Mucosa of stomach (tissue), 1 donor: Measurements from ENCODE around the gene HOXA5.

Source experiments
- H3K27me3 ChIP-seq: one replicate; pipeline ENCODE4 v1.7.0; 2013; ENCODE audit warnings: mild to moderate bottlenecking, low read length; ENCODE audit not compliant: control insufficient read depth, insufficient read depth
- H3K36me3 ChIP-seq: one replicate; pipeline ENCODE4 v1.7.0; 2013; ENCODE audit warnings: low read length; ENCODE audit not compliant: control insufficient read depth, insufficient read depth
- H3K4me1 ChIP-seq: one replicate; pipeline ENCODE4 v1.7.0; 2013; ENCODE audit warnings: mild to moderate bottlenecking, low read length; ENCODE audit not compliant: control insufficient read depth, insufficient read depth
- H3K4me3 ChIP-seq: one replicate; pipeline ENCODE4 v1.7.0; 2013; ENCODE audit warnings: low read length
- H3K9ac ChIP-seq: one replicate; pipeline ENCODE4 v1.7.0; 2013; ENCODE audit warnings: mild to moderate bottlenecking, low read length, moderate library complexity
- H3K9me3 ChIP-seq: one replicate; pipeline ENCODE4 v1.7.0; 2013; ENCODE audit warnings: mild to moderate bottlenecking, low read length, moderate library complexity; ENCODE audit not compliant: control insufficient read depth
- donor health status: Pancreatic carcinoma.

HOXA5 gene

DNA sequence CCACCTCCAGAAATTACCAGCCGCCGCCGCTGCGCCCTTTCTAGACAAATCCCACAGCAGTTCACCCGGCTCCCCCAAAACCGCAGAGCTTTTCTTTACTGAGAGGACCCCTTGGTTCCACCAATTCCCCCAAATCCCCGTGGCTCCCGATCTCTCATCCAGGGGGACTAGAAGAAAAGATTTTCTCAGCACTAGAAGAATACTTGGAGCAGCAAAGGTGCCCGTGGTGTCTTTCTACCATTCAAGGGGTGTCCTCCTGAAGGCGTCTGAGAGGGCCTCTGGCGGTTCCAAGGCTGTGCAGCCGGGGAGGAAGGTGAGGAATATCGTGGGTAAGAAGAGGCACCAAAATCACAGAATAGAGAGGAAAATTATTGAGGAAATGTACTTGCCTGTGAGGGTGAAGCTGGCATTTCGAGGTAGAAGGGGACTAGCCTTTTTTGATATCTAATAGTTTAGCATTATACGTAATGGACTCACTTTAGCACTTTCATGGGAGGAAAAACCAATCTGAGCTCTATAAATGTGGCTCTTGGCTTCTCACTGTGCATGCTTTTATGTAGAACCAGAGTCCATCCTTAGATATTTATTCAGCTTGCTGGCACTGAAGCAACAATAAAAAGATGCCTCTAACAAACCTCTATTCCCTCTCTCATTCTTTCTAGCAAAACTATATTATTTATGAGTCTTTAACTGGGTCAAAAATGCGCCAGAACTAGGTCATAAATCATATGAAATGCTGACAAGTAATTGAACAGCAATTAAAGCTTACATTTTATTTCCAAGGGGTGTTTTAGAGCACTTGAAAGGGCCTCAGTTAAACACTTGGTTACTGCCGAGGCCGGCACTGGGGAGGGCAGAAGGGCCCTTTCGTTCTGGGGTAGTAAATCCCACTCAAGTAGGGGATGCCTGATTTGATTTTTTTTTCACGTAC lies 27.2 kb downstream of the HOXA5 start:
- H3K27me3 ChIP-seq, result no peaks in the 10 kb centered on the region
- H3K9me3 ChIP-seq, result no peaks in the 10 kb centered on the region
- peak overlapping the region; percentile 95 for H3K9ac ChIP-seq
- H3K36me3 ChIP-seq, result no peaks in the 10 kb centered on the region
- H3K4me1 ChIP-seq, result peaks cover 50% of the 10 kb centered on the region
- peak overlapping the region; percentile 57 for H3K4me3 ChIP-seq

DNA sequence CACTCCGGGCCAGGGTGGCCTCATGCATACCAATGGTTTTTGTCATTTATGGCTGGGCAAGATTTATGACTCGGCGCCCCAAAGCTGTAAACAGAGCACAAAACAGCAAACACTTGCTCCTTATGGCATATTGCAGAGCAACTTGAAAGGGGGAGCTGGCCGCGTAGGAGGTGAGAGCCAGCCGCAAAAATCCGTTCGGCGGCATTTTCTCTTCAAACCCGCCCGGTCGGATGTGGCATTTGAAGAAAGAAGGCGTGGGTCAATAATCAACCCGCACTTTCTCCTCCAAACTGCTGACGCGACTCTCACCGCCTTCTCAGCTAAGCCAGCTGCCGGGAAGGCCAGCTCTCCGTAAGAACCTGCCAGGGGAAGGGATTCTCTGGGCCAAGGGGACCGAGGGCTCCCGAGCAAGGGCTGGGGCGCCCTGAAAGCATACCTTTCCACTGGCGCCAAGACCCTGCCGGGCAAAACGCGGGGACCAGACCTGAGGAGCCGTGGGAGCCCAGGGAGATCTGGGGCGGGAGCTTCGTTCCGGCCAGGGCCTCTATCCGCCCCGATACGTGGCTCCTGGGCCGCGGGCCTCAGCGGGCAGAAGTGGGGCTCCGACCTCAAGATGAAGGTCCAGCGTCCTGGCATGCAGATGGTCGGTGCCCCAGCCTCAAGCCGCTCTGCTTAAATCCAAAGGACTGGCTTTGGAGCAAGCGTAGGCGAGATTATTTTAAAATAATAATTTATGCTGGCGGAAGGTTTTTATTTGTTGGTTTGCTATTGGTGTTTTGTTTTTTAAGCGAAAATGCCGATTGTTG lies 28.1 kb downstream of the HOXA5 start:
- Histone ChIP-seq H3K4me1 (peaks cover 50% of the 10 kb centered on the region), H3K27me3 (no peaks in the 10 kb centered on the region), H3K9ac (peak overlapping the region; percentile 95), H3K4me3 (peak overlapping the region; percentile 57), H3K36me3 (no peaks in the 10 kb centered on the region), H3K9me3 (no peaks in the 10 kb centered on the region)

DNA sequence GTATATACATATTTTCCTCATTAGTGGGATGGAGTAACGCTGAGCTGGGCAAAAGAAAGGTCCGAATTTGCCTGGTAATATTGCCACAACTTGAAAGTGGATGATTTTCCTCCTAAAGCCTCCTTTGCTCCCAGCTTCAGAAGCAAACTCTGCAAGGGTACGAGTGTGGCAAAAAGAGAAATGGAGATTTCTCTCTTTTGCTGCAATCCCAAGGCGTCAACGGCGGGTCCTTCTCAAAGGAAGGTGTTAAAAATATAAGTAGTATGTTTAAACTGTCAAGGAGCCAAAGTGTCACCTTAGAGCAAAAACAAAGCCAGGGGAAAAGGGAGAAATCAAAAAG lies 28.6 kb downstream of the HOXA5 start:
- Histone ChIP-seq H3K9ac (peak overlapping the region; percentile 95), H3K9me3 (no peaks in the 10 kb centered on the region), H3K36me3 (no peaks in the 10 kb centered on the region), H3K4me3 (peak overlapping the region; percentile 57), H3K4me1 (peaks cover 50% of the 10 kb centered on the region), H3K27me3 (no peaks in the 10 kb centered on the region)

DNA sequence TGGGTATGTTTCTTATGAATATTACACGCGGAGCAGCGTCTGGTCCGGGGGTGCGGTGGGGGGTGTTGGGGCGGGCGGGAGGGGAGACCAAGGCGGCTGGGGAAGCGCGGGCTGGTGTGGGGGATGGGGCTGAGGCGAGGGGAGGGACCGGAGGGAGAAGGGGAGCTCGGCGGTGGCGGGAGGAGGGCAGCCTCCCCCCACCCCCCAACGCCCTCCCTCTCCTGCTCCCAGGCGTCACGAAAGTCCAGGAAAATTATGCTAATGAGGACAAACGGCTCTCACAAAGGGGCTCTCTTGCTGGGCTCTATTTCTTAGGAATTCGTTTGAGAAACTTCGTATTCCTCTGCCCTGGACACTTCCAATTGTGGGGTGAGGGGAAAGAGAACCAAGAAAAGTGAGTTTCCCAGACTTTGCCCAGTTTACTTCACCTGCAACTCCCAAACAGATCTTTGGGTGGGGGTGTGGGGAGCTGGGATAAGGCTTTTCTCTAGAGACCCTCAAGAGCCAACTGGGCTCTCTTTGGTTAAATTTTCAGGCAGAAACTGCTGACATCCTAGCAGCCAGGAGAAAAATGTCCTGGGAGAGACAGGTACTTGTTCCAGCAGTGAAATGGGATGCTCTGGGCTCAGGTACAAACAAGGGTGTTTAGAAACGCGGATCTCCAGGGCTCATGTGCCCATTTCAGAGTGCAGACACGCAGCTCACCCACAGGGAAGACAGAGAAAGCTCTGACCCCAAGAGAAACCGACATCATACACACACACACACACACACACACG lies 29.3 kb downstream of the HOXA5 start:
- Histone ChIP-seq H3K27me3 (no peaks in the 10 kb centered on the region), H3K36me3 (no peaks in the 10 kb centered on the region), H3K4me1 (peaks cover 51% of the 10 kb centered on the region), H3K9me3 (no peaks in the 10 kb centered on the region), H3K4me3 (peak overlapping the region; percentile 65), H3K9ac (peak overlapping the region; percentile 80)

DNA sequence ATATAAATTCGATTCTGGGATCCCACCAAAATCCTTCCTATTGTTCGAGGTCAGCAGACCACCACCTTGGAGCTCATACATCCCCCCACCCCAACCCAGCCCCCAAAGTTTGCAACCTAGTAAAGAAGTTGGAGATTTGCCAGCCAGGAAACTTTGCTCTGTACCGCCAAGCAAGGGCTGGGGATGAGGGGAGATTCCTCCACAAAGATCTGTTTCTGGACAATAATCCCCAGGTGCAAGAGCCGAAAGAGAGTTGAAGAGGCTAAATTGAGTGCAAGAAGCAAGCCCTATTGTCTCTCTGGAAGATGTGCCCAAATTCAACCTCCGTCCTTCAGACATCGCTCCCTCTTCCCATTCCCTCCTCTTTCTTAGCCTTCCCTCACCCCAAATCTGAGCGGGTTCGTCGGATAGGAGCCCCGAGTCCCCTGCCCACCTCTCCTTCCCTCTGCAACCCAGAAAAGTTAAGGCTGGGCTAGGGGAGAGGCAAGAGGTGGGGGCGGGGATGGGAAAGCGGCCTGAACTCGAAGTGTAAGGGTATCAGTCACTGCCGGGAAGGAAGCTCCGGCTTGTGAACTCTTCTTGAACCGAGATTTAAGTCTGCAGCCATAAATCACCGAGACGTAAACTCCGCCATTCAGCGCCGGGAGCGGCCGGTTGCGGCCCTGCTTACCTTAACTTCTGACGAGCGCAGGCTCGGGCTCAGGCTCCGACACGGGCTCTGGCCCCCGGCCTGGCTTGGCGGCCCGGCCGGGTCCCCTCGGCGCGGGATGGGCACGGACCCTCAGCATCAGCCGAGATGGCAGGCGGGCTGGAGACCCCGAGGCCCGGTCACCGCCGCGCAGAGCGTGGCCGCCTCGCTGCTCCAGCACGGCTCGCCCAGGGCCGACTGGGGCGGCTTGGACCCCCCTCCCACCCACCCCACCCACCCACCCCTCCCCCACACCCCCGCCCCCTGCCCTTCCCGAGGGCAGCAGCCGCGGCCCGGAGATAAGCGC lies 30.2 kb downstream of the HOXA5 start:
- no peaks in the 10 kb centered on the region for H3K27me3 ChIP-seq

DNA sequence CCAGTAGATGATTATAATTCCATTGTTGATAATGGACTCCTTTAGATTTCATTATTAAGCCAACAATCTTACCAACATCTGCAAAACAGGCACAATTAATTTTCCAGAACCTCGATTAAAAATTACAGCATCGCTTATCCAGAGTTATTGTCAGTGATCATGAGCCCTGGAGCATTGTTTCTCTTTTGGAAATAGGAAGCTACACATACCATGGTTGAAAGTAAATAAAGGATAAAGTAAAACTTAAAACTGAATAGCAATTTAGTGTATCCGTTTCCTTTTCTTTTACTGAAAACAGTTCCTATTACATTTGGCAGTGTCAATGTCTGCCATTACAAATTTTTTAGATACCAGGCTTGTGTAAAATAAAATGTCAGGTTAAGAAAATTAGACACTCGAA lies 31.1 kb downstream of the HOXA5 start:
- Histone ChIP-seq H3K27me3 (no peaks in the 10 kb centered on the region), H3K4me1 (peaks cover 60% of the 10 kb centered on the region), H3K4me3 (peak overlapping the region; percentile 15), H3K36me3 (no peaks in the 10 kb centered on the region), H3K9me3 (no peaks in the 10 kb centered on the region), H3K9ac (peak overlapping the region; percentile 19)

More for the DNA sequence above, 30.2 kb downstream of the HOXA5 start:
- no peaks in the 10 kb centered on the region for H3K36me3 ChIP-seq
- no peaks in the 10 kb centered on the region for H3K9me3 ChIP-seq
- peak overlapping the region; percentile 83 for H3K9ac ChIP-seq
- peaks cover 60% of the 10 kb centered on the region for H3K4me1 ChIP-seq
- H3K4me3 ChIP-seq, result peak overlapping the region; percentile 51

DNA sequence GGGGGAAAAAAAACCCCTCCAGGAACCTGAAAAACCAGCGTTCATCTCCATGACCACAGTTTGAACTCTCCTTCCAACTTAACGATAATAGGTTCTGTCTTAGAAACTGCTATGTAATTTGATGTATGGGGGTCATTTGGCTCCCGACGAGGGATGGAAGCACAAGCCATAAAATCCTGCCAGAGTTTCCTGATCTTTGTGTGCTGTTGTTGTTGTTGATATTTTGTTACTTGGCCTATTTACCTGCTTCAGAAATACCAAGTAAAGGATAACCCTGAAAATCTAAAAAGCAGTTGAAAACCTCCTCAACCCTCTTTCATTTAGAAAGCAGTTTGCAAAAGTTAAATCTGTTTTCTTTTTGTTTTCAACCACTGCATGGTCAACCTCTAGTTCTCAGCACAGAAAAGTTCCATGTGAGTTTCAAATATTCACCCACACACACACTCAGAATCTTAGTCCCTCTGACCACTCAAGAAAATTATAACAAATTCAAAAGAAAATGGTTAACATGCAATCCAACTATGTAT lies 31.7 kb downstream of the HOXA5 start:
- Histone ChIP-seq H3K9me3 (no peaks in the 10 kb centered on the region), H3K27me3 (no peaks in the 10 kb centered on the region), H3K9ac (peak overlapping the region; percentile 71), H3K4me1 (peaks cover 55% of the 10 kb centered on the region), H3K4me3 (no peak overlapping the region), H3K36me3 (no peaks in the 10 kb centered on the region)

DNA sequence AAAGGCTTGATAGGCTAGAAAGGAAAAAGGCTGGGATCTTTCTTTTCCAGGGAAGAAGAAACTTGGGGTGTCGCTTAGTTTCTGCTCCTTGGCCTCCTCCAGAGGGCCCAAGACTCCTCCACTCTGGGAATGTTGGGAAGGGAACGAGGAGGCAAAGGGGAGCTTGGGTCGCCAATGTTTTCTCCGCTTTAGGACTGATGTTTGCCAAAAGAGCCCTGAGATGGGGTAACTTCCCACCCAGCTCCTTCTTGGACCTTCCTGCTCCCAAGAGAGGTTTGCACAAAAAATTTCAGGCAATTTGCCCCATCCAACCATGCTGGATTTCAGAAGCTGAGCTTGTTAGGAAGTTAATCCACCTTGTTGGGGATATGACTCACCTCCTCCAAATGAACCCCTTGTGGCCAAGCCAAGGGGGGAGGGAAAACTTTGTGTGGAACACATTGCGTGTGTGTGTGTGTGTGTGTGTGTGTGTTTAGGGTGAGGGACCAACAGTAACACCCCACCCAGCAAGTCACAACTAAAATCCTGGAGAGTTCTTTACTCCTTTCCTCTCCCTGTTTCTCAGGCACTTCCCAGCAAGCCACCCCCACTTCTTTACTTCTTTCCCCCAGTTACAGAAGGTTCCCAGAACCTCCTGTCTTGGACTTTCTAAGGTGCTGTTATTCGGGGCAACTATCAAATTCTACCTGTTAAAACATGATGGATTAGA lies 32.3 kb downstream of the HOXA5 start:
- no peaks in the 10 kb centered on the region for H3K36me3 ChIP-seq
- H3K4me3 ChIP-seq, result peak overlapping the region; percentile 33
- H3K9ac ChIP-seq, result peak overlapping the region; percentile 71
- no peaks in the 10 kb centered on the region for H3K9me3 ChIP-seq
- H3K27me3 ChIP-seq, result no peaks in the 10 kb centered on the region
- peaks cover 51% of the 10 kb centered on the region for H3K4me1 ChIP-seq

DNA sequence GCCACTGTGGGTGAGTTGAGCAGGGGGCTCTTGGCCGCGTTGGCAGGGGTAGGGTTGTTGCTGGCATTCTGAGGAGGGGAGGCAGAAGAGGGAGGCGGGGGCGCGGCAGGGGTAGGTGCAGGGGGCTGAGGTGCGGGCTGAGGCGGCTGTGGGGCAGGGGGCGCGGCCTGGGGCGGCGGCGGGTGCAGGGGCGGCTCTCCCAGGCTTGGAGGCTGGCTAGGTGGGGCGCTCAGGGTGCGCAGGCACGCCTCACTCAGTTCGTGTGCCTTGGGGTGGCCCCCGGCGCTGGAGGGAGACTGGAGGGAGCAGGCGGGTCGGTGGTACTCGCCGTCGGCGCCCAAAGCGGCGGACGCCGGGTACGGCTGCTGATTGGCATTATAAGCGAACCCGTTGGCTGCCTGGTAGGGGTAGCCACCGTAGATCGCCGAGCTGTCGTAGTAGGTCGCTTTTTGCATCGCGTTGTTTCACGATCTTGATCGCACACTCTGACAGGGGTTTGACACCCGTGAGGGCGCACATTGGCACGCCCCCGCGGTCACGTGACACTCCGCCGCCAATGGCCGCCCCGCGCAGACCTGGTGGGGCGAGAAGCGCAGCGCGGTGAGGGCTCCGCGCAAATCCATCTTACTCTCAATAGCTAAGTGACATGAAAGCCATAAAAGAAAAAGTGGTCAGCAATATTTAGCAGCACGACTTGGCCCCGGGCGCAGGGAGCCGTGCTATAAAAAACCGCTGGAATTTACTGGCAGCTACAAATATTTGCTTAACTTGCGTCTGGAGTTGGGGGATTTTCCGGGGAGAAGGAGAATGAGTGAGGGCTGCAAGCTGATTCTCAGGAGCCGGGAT lies 33.1 kb downstream of the HOXA5 start:
- Histone ChIP-seq H3K9ac (peak overlapping the region; percentile 71), H3K9me3 (no peaks in the 10 kb centered on the region), H3K4me1 (peaks cover 58% of the 10 kb centered on the region), H3K27me3 (no peaks in the 10 kb centered on the region), H3K36me3 (no peaks in the 10 kb centered on the region), H3K4me3 (peak overlapping the region; percentile 33)
